OCI-LY7 (cell line): ENCODE results near the gene ABI3BP.

Experiments
- EZH2phosphoT487 ChIP-seq: fragments of 200-600 bp; sonication (generic); IDR thresholded peaks from 2 replicates; pipeline ENCODE4 v1.6.1; 2018; ENCODE audit warnings: low read depth, borderline replicate concordance, mild to moderate bottlenecking, mixed run types, antibody characterized with exemption, low read length, moderate library complexity, mixed read lengths
- TF ChIP-seq, protein P1 (sequence below): fragments of 200-600 bp; sonication (generic); conservative IDR thresholded peaks from 2 replicates; pipeline ENCODE4 v1.5.1; 2014; ENCODE audit warnings: mild to moderate bottlenecking, antibody characterized with exemption, low read length, moderate library complexity, mixed read lengths

DNA sequence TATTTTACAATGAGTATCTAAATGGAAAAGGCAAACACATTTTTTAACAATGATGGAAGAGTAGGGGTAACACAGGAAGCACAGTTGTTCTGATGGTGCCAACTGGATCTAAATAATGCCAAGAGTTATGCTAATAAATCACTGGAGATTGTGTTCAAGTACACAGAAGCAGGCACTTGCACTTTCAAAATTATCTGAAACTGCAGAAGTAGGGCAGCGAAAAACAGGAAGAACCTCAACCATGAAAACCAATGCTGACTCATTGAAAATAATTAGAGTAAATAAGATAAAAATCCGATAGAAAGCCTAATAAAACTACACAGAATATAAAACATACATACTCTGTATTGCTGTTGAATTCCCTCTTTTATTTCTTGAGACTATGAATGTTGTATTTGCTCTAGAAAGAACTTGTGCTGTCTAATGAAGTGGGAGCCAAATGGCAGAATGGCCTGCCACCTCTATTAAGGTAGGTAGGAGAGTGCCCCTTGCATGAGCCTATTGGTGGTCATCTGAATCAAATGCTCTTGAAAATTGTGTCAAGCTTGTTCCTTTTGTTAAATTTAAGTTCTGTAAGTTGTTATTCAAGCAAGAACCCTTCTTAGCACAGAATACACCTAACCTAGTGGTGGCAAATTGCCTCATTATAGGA lies 93.7 kb downstream of the ABI3BP start:
- TF ChIP-seq, protein P1, sequence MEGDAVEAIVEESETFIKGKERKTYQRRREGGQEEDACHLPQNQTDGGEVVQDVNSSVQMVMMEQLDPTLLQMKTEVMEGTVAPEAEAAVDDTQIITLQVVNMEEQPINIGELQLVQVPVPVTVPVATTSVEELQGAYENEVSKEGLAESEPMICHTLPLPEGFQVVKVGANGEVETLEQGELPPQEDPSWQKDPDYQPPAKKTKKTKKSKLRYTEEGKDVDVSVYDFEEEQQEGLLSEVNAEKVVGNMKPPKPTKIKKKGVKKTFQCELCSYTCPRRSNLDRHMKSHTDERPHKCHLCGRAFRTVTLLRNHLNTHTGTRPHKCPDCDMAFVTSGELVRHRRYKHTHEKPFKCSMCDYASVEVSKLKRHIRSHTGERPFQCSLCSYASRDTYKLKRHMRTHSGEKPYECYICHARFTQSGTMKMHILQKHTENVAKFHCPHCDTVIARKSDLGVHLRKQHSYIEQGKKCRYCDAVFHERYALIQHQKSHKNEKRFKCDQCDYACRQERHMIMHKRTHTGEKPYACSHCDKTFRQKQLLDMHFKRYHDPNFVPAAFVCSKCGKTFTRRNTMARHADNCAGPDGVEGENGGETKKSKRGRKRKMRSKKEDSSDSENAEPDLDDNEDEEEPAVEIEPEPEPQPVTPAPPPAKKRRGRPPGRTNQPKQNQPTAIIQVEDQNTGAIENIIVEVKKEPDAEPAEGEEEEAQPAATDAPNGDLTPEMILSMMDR, result no peak
- TF ChIP-seq EZH2phosphoT487, result no peak
